ENCODE measurements around the gene LYSMD3. TPM values are rescaled to one million over a fixed set of nuclear protein-coding genes. Genes with fewer than 3 reads are reported as not detected.

The LYSMD3 gene
- total RNA-seq, 2 donors from 2014 or later: 11.8 to 18.0 TPM

DNA sequence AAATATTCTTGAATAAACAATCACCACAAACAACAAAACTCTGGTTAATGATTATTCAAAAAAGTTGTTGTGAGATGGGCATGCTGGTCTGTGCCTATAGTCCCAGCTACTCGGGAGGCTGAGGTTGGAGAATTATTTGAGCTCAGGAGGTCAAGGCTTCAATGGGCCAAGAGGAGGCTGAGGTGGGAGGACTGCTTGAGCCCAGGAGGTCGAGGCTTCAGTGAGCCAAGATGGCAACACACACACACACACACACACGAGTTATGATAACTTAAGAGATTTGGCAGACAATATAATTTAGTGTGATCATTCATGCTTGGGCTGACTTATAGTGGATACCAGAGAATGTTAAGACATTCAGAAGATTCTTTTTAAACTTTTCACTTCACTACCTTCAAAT lies 14.9 kb downstream of the LYSMD3 start:
- Histone ChIP-seq H3K9me3 (no peaks in the 10 kb centered on the region), H3K4me3 (no peak overlapping the region), H3K27ac (no peak overlapping the region), H3K27me3 (replicated peaks; ENCODE audit: insufficient read depth) (no peaks in the 10 kb centered on the region), H3K4me1 (replicated peaks) (no peaks in the 10 kb centered on the region), H3K36me3 (no peaks in the 10 kb centered on the region)
- no peak for TF ChIP-seq POLR2AphosphoS5 (IDR thresholded peaks at IDR 0.05)
- TF ChIP-seq POLR2A (IDR thresholded peaks at IDR 0.05): no peak
- TF ChIP-seq, protein P1, sequence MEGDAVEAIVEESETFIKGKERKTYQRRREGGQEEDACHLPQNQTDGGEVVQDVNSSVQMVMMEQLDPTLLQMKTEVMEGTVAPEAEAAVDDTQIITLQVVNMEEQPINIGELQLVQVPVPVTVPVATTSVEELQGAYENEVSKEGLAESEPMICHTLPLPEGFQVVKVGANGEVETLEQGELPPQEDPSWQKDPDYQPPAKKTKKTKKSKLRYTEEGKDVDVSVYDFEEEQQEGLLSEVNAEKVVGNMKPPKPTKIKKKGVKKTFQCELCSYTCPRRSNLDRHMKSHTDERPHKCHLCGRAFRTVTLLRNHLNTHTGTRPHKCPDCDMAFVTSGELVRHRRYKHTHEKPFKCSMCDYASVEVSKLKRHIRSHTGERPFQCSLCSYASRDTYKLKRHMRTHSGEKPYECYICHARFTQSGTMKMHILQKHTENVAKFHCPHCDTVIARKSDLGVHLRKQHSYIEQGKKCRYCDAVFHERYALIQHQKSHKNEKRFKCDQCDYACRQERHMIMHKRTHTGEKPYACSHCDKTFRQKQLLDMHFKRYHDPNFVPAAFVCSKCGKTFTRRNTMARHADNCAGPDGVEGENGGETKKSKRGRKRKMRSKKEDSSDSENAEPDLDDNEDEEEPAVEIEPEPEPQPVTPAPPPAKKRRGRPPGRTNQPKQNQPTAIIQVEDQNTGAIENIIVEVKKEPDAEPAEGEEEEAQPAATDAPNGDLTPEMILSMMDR (IDR thresholded peaks at IDR 0.05): no peak
- no peak for DNase-seq (ENCODE audit: low spot score)
- 90% methylated on average over 3 of the region's 3 CpGs for WGBS
- intact Hi-C loops (cut with DNase I): no loop called here

DNA sequence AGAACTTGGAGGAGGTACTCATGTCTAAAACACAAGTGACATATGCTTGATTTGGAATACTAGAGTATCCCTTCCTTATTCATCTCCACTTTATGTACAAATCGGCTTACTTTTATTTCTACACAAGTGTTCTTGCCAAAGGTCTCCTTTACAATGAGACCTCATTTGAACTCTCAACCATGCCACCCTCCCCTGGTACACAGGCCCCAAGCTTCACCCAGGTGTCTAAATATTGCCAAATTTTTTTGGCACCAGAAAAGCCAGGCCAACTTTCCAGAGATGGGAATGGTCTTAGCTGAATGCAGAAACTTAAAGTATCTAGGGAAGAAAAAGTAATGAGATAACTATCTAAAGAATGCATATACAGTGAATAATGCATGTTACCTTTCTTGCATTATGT lies 18.9 kb downstream of the LYSMD3 start:
- intact Hi-C loops (cut with DNase I): no loop called here
- TF ChIP-seq, protein P1 (IDR thresholded peaks at IDR 0.05): no peak
- TF ChIP-seq POLR2AphosphoS5 (IDR thresholded peaks at IDR 0.05): no peak
- 100% methylated on average over 1 of the region's 1 CpG for WGBS

DNA sequence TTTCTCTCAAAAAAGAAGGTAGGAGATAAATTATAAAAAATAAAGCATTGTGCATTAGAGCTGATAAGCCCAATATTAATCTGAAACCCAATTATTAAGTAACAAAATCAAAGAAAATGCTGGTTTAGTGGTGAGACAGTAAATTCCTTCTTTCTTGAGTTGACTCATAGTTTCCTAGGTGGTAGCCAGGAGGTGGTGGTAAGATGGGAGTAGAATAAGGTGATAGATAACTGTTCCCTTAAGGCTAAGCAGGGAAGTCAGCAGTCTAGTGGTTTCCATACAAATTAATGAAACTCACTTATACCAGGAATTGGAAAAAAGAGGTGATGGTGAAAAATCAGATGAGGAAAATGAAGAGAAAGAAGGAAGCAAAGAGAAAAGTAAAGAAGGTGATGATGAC lies 23.2 kb downstream of the LYSMD3 start:
- H3K9me3 ChIP-seq: no peaks in the 10 kb centered on the region
- intact Hi-C loops (cut with DNase I): no loop called here
- DNase-seq (ENCODE audit: low spot score): no peak
- no peaks in the 10 kb centered on the region for H3K27me3 ChIP-seq (replicated peaks; ENCODE audit: insufficient read depth)
- H3K4me3 ChIP-seq: no peak overlapping the region
- H3K27ac ChIP-seq: no peak overlapping the region
- no peaks in the 10 kb centered on the region for H3K36me3 ChIP-seq
- no peaks in the 10 kb centered on the region for H3K4me1 ChIP-seq (replicated peaks)
- TF ChIP-seq, protein P1 (IDR thresholded peaks at IDR 0.05): no peak
- TF ChIP-seq POLR2A (IDR thresholded peaks at IDR 0.05) (no peak), POLR2AphosphoS5 (IDR thresholded peaks at IDR 0.05) (no peak)

More for the DNA sequence above, 18.9 kb downstream of the LYSMD3 start:
- H3K9me3 ChIP-seq: no peaks in the 10 kb centered on the region
- no peak overlapping the region for H3K4me3 ChIP-seq
- H3K36me3 ChIP-seq: no peaks in the 10 kb centered on the region
- no peaks in the 10 kb centered on the region for H3K4me1 ChIP-seq (replicated peaks)
- no peaks in the 10 kb centered on the region for H3K27me3 ChIP-seq (replicated peaks; ENCODE audit: insufficient read depth)
- DNase-seq (ENCODE audit: low spot score): no peak
- H3K27ac ChIP-seq: no peak overlapping the region

DNA sequence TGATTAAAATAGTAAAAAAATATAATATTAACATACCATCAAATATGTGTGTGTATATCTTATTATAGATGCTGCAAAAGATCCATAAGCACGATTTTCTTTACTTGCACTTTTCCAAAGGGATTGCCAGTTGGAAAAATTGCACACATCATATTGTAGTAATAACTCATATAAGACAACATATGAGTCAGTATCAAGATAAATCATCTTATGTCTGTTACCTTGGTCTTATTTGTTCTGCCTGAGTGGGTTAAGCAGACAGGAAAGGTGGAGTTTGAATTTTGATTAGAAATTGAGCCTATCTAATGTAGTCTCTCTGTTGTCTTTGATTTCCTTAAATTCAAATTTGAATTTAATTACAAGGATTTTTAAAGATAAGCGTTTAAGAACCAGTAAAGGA lies 24.6 kb downstream of the LYSMD3 start:
- TF ChIP-seq POLR2A (IDR thresholded peaks at IDR 0.05) (no peak), POLR2AphosphoS5 (IDR thresholded peaks at IDR 0.05) (no peak)
- TF ChIP-seq, protein P1 (IDR thresholded peaks at IDR 0.05): no peak
- intact Hi-C loops (cut with DNase I): no loop called here

DNA sequence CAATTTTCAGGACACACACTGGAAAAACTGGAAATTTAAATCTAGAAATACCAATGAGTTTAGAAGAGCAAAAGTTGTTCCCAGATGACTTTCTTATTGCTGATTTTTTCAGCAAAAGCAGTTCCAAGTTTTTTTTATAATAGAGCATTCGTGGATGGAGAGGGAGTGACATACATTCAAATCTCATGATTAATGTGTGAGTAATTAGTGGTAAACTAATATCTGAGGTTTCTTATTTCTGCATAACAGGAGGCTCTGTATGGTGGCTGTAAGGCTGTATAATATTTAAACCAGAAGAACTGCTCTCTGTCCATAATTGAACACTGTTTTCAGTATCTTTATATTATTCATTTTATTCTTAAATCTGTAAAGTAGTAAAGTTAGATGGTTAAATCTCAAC lies 25.8 kb downstream of the LYSMD3 start:
- H3K4me1 ChIP-seq (replicated peaks): no peaks in the 10 kb centered on the region
- TF ChIP-seq, protein P1 (IDR thresholded peaks at IDR 0.05): no peak
- no peak for TF ChIP-seq POLR2AphosphoS5 (IDR thresholded peaks at IDR 0.05)
- TF ChIP-seq POLR2A (IDR thresholded peaks at IDR 0.05): no peak
- whole genome bisulfite sequencing: 60% methylated on average over 1 of the region's 1 CpG
- no peaks in the 10 kb centered on the region for H3K36me3 ChIP-seq
- no peaks in the 10 kb centered on the region for H3K9me3 ChIP-seq
- H3K27ac ChIP-seq: no peak overlapping the region
- no peak for DNase-seq (ENCODE audit: low spot score)
- no peaks in the 10 kb centered on the region for H3K27me3 ChIP-seq (replicated peaks; ENCODE audit: insufficient read depth)
- intact Hi-C loops (cut with DNase I): no loop called here
- no peak overlapping the region for H3K4me3 ChIP-seq

More for the DNA sequence above, 24.6 kb downstream of the LYSMD3 start:
- Histone ChIP-seq H3K27ac (no peak overlapping the region), H3K9me3 (no peaks in the 10 kb centered on the region), H3K36me3 (no peaks in the 10 kb centered on the region), H3K4me3 (no peak overlapping the region), H3K4me1 (replicated peaks) (no peaks in the 10 kb centered on the region), H3K27me3 (replicated peaks; ENCODE audit: insufficient read depth) (no peaks in the 10 kb centered on the region)
- WGBS: 96% methylated on average over 2 of the region's 2 CpGs
- no peak for DNase-seq (ENCODE audit: low spot score)

Data from prostate gland (tissue), 2 donors.